Measurements from ENCODE around the gene OGFOD1.

OGFOD1 gene

DNA sequence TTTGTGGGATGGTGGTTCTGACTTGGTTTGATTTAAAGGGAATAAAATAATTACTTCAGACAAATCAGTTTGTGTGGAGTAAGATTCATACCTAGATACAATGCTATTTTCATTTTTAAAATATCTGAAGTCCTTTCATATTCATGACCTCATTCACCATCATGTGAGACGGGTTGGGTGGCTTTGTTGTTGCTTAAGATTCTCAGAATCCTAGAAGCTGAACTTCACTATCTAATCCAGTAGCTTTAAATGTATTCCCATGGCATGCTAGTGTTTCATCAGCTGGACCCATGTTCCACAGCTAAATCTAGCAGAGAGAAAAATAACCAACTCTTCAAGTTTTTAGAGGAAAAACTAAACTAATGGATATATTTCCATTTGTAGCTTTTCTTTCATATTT, 23.3 kb upstream of the OGFOD1 start:
- no peak for DNase-seq

DNA sequence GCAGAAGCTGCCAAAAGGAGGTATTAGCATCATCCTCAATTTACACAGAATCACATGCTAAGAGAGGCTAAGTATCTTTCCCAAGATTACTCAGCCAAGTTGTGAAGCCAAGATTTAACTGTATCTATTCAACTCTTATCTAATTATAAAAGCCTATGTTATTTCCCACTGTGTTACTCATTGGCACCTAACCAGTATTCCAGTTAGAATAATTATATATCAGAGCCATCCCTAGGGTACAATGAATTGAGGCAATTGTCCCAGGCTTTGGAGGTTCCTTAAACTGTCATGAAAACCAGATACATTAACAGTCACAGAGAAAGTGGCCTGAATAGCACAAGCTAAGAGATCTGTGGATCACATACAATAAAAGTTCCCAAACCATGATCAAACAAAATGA, 15.1 kb upstream of the OGFOD1 start:
- no peak for DNase-seq

DNA sequence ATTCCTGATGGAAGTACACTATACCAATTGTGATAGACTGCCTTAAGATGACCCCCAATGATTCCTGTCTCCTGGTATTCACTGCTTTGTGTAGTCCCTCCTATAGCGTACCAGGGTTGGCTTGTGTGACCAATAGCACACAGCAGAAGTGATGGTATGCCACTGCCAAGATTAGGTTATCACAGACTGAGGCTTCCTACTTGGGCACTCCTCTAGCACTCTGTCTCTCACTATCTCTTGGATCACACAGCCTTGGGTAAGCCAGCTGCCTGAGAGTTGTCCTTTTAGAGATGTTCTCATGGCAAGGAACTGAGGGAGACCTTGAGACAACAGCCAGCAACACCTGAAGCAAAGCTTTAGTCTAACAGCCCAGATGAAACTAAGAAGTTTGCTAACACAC, 13.3 kb upstream of the OGFOD1 start:
- no peak for DNase-seq

DNA sequence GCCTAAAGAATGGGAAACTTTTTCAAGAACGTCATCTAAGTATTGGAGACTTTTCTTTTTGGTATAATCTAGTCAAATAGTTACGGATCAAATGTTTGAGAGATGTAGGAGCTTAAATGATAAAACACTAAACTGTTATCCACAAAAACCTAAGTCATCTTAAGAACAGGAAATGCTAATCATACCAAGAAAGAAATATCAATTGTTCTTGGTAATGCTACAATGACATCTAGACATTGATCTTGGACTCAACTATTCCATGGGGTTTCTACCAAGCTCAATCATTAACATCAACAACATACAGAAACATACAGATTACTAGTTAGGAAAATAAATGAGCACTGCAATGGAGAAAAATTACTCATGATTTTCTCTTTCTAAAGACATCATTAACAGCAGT, 4.1 kb upstream of the OGFOD1 start:
- DNase-seq: no peak

DNA sequence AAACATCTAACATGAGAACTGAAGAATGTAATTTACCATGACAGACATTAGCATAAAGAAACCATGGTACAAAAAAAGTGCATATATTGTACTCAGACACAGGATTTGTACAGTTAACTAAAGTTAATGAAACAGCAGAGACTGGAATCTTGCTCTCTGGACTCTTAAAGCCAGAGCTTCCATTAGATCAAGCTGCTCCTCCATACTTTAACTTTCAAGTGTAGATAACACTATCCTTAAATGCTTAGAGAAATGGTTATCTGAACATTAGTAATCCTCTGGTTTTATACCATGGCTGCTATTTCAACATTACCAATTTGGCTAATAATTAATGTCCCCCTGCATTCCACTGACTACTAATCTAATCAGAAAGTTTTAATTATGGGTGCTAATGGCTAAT, 3.3 kb upstream of the OGFOD1 start:
- DNase-seq: no peak

DNA sequence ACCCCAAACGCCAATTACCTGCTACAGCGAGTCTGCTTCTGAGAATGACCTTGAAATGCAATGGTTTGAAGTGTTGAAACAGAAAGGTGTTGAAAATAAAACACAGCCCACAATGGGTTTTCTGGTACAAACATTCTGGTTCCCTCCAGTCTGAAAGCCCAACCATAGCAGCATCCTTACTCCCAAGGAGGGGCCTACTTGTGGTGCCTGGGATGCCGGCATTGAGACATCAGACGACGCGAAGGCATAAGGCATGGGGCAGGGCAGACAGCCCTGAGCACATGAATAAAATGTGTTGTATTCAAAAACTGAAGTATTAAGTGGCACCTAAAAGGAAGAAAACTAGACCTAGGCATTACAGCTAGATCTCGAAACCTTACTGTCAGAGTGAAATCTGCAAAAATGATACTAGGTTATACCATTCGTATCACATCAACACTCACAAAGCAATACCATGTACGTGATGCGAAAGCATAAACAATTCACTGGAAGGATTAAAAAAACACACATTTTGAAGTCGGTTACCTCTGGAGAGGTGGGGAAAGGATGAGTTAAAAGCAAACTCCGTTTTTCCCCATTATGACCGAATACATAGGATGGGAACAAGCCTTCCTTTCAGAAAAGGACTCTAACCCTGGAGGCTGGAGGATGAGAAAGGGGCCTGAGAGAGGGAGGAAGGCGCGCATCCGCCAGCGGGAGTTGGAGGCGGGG, 924 bp upstream of the OGFOD1 start:
- DNase-seq: no peak

DNA sequence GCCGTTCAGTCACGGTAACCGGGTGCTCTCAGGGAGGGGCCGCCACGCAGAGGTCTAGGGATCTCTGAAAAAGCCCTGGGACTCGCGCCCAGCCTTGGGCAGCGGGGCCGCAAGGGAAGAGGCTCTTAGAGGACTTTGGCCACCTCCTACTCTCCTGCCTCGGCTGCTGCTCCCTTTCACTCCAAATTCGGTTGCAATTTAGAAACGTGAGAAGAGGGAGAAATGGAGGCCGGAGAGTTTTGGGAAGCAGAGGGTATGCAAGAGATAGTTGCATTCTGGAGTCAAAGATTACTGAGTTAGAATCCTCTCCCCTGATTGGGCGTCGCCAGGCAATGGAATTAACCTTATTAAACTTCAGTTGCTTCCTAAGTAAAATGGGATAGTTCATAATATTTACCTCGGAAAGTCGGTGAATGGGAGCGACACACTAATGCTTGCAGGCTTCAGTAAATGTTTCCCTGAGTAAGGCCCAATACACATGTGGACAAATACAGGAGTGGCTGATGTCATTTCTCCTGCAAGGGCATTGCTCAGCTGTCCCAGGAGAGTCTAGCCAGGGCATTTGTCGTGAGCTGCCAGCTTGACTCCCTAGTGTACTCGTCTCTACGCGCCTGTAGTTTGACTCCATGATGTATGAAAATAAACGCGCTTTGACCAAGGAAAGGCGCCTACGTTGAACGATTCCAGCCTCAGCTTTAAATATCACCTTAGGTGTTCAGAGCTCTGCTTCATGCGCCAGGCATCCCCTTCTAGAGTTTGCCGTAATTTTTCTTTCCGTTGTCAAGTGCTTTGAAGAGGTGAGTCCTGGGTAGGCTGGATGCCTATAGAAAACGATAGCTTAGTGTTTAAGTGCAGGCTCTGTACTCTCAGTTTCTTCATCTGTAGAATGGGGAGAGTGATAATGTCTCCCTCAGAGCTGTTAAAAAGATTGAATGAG, 667 bp downstream of the OGFOD1 start:
- DNase-seq: no peak

DNA sequence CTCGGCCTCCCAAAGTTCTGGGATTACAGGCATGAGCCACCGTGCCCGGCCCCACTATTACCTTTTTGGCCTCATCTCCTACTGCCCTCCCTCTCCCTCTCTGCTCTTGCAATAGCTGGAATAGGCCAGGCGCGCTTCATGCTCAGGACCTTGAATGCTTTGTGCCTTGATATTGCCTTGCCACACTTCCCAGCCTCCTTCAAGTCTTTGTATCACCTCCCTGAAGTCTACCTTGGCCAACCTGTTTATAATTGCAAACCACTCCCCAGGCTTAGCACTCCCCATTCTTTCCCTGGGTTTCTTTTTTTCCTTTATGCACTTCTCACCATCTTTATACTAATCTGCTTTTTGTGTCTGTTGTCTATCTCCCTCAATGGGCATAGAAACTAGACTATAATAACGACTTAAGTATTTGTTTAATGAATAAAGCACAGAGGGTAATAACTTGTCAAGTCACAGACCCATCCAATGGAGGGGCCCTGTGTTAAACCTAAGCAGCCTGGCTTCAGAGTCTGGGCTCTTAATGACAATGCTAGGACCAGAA, 6.6 kb downstream of the OGFOD1 start:
- DNase-seq: no peak

DNA sequence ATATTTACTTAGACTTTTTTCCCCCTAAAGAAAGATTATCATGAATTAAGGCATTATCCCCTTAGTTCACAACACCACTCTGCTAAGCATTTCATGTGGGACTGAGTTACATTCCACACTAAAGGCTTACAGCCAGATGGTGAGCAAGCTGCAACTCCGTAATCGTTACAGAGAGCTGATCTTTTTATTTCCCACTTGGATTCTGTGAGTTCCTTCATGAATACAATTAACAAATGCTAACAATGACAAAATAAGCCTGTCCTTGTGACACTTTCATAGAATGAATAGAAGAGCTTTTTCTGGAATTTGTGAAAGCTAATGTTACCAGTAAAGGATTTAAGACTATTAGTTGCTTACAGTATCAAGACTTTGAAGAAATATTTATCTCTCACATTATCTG, 8.7 kb downstream of the OGFOD1 start:
- no peak for DNase-seq

DNA sequence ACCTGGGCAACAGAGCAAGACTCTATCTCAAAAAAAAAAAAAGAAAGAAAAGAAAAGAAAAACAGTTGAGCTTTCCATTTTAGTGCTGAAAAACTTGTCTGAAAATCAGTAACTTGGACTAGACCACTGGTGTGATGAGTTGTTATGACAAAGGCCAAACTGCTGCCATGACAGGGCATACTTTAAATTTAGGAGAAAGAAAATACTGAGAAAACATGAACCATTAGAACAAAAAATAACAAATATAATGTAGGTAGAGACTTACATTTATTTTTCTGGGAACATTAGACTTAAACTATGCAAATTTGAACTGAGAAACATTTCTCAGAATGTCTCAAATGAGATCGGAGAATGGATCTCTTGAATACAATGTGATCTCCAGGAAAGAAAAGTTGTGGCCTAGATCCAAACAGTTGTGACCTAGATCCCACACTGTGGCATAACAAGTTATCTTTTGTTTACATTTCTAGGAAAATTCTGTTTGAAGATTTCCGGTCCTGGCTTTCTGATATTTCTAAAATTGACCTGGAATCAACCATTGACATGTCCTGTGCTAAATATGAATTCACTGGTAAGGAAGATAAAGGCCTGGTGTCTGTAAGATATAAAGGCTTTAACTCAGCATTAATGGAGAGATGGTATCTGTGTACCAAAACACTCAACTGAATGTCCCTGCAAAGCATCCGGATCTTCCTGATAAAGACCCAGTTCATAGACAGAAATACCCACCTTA, 10.9 kb downstream of the OGFOD1 start:
- DNase-seq: no peak

DNA sequence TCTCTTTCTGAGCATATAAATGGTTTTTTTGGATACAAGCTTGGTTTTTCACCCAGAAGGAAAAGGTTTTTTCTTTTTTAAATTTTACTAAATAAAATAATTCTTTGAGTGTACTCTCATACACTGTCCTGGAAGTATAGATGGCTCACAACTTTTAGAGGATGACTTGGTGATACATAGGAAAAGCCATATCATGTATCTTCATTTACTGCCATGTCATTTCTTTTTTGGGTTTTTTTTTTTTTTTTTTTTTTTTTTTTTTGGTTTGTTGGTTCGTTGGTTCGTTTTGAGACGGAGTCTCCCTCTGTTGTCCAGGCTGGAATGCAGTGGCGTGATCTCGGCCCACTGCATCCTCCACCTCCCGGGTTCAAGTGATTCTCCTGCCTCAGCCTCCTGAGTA, 11.8 kb downstream of the OGFOD1 start:
- no peak for DNase-seq

DNA sequence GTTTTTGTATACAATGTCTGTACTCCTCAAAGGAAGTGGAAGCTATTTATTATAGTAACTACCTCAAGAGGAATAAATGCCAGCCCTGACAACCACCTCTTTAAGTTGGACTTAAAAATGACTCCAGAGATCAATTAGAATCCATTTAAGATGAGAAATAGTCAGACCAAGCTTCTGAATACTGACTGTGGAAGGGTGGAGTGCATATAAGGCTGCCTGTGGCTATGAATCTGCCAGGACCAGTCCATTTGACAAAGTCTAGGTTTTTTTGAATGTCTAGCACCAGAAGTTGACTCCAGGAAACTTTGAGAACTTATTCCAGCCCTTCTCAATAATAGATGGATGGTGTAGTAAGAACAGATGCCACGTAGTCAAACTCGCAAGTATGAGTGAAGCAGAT, 15.0 kb downstream of the OGFOD1 start:
- no peak for DNase-seq

DNA sequence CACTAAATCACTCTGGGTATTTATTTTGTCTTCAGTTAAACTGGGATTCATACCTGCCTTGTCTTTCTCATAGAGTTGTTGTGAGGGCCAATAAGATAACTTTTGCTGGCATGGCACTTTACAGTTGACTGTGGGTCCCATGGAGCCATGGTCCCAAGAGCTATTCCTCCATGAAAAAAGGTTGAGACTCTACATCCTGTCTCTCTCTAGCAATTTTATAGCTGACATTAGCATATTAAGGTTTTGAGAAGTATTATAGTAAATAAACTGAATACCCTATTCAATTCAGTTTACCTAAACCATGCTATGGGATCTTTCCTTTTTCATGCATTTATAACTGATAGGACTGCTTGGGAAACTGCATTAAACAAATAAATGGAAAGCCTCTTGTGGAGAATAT, 17.4 kb downstream of the OGFOD1 start:
- DNase-seq: no peak

DNA sequence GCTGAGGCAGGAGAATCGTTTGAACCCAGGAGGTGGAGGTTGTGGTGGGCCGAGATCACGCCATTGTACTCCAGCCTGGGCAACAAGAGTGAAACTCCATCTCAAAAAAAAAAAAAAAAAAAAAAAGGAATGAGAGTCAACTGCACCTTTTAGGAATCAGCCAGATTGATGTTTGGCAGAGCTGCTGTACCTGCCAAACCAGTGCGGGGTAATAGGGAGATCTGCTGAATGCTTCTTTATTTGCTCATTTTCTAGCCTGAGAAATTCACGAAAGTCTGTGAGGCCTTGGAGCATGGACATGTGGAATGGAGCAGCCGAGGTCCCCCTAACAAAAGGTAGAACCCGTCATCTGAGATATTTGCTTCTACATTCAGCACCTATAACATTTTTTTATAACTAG, 18.4 kb downstream of the OGFOD1 start:
- DNase-seq: no peak

DNA sequence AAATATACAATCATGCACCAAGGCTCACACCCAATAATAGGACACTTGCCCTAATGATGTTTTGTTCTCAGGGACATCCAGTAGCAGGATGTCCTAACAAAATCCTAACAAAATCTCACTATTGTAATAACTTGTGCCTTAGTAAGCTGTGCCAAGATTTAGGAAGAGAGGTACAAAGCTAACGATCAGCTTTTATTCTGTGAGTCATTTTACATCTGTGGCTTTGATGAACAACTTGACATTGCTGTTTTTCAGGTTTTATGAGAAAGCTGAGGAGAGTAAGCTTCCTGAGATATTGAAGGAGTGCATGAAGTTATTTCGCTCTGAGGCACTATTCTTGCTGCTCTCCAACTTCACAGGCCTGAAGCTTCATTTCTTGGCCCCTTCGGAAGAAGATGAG, 18.9 kb downstream of the OGFOD1 start:
- DNase-seq: no peak

DNA sequence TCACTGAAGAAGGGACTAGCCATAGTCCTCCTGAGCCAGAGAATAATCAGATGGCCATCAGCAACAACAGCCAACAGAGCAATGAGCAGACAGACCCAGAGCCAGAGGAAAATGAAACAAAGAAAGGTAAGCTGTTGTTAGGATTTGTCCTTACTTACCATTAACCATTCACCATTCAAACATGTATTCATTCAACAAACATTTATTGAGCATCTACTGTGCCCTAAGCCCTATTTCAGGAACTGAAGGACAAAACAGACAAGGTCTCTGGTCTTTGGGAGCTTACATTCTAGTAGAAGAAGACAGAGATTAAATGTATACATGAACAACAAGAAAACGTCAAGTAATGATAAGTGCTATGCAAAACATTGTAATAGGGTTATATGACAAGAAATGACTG, 19.3 kb downstream of the OGFOD1 start:
- DNase-seq: no peak

DNA sequence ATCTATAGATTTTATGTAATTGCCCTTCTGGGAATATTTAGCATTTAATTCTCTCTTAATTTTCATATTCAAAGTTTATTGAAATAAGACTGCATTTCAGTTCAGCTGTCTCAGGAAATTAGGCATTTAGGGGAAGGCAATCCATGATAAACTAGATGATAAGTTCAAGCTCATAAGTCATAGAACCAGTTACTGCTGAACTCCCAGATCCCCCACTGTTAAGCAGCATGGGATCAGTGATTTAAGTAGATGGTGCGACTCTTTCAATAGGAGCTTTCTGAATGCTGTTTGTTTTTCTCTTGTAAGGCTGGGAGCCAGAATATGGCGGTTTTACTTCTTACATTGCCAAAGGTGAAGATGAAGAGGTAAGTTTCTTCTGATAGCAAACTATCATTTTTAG, 23.8 kb downstream of the OGFOD1 start:
- no peak for DNase-seq

DNA sequence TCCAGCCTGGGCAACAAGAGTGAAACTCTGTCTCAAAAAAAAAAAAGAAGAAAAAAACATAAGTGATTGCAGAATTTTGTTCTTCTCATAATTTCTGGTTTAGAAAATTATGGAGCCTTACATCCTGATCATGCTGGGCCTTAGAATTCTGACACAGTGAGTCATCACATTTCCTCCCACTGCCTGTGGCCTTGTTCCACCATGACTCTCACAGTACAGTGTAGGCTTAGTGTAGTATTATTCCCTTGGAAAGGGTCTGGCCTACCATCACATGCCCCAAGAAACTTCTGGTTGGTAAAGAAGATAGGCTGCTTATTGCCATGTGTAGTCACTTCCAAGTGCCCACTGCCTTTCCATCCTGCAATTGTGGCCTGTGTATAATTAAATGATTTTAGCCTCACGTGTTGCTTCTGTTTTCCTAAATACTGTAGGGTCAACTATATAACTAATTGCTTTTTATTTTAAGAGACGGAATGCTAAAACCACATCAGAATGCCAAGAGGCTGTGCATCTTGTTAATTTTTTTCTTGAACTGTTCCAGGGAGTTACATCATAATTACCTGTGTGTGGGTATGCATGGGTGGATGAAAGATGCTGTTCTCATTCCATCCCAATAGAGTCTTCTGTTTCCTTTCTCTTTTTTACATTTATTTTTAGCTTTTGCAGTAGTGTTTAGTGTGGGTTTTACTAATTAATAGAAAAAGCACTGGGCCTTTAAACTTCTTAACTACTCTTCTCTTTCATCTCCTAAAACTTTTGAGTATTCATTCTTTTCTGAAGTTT, 25.9 kb downstream of the OGFOD1 start:
- DNase-seq: no peak

DNA sequence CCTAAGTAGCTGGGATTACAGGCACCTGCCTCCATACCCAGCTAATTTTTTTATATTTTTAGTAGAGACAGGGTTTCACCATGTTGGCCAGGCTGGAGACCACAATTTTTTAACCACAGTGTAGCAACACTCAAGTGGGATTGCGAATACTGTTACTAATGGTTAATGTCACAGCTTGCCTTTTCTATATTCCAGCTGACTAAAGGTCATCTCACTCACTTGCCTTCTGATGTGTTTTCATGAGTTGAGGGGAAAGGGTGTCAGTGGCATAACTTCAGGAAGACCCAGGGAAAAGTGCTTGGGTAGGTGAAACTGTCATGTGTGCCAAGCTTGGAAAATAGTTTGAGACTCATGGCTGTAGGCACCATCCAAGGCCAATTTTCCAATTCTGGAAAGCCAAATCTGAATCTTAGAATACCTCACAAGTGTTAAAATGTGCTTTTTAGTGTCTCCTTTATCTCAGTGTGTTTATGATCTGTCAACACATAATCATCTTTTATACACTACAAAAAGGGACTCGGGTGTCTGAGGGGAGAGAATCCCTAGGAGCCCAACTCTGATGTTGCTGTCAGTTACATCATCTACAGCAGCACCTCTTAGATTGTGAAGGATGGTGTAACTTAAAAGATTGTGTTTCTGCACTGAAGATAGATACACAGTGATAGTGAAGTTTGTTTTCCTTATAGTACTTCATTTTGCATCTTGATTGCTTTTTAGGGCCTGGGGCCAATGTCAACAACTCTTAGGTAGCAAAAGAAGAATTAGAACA, 27.1 kb downstream of the OGFOD1 start:
- no peak for DNase-seq

DNA sequence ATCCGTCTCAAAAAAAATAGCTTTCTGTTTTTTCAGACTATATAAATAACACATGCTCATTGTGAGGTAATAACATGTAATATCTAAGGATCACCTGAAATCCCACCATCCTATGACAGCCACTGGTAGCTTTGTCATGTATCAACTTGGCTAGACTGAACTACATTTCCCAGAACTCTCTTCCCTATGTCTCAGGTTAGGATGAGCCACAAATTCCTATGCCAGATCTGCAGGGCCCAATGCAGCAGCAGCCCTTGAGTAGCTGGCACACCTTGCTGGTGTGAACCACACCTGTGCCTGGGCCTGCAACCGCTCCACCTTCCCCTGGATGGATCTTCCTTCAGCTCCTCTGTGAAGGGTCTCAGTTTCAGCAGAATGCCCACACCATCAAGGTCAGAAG, 28.1 kb downstream of the OGFOD1 start:
- no peak for DNase-seq

DNA sequence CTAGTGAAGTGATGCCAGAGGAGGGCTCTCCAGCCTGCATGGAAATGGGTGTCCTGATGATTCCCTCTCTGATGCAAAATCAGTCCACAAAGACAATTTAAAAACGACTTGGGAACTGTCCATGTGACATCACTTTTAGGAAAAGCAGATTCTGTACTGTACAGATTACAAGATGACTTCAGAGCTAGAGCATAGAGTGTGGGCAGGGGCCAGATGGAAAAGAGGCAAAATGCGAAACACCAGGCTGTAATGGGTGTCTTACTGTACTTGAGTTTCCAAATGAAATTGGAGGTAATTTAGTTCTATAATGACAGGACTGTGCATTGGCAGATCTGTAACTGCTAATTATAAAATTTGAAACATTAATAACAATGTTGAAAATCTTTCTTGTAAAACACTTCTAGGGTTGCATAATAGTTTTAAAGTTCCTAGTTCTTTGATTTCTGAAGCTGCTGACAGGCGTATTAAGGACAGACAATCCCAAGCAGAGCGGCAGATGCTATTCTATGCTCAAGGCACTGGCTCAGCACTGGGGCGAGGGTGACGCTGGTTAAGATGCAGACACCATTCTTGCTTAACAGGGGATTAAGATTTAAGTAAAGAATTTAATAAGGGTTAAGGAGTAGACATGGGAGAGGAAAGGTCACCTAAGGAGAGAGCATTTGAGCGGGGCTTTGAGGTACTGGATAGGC, 29.6 kb downstream of the OGFOD1 start:
- no peak for DNase-seq
